ENCODE data around the gene DOP1A.

DNA sequence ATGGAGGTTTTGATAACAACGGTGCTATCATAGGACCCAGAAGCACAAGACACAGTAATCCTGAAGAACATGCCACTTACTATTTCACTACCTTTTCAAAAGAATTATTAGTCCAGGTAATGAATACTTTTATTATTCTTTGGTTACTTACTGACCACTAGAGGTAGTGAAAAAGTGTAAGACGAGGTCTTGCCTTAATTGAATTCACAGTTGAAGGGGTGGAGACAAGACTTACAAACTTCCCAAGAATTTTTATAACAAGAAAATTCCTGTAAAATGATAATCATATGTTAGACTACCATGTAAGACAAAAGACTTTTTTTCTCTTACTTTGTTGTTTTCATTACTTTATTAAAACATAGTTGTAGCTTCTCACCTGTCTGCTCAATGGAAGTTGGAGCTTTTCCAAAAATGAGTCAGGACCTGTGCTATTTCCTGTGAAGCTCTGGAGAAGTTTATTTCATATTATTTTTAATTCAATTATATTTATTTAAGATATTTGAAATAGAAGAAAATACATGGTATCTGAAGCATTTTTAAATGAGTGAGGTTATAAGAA is 52.4 kb downstream of the DOP1A start:
- TF ChIP-seq, protein P1, sequence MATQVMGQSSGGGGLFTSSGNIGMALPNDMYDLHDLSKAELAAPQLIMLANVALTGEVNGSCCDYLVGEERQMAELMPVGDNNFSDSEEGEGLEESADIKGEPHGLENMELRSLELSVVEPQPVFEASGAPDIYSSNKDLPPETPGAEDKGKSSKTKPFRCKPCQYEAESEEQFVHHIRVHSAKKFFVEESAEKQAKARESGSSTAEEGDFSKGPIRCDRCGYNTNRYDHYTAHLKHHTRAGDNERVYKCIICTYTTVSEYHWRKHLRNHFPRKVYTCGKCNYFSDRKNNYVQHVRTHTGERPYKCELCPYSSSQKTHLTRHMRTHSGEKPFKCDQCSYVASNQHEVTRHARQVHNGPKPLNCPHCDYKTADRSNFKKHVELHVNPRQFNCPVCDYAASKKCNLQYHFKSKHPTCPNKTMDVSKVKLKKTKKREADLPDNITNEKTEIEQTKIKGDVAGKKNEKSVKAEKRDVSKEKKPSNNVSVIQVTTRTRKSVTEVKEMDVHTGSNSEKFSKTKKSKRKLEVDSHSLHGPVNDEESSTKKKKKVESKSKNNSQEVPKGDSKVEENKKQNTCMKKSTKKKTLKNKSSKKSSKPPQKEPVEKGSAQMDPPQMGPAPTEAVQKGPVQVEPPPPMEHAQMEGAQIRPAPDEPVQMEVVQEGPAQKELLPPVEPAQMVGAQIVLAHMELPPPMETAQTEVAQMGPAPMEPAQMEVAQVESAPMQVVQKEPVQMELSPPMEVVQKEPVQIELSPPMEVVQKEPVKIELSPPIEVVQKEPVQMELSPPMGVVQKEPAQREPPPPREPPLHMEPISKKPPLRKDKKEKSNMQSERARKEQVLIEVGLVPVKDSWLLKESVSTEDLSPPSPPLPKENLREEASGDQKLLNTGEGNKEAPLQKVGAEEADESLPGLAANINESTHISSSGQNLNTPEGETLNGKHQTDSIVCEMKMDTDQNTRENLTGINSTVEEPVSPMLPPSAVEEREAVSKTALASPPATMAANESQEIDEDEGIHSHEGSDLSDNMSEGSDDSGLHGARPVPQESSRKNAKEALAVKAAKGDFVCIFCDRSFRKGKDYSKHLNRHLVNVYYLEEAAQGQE (IDR thresholded peaks at IDR 0.05) = no peak
- no peak for TF ChIP-seq CTCF (IDR thresholded peaks at IDR 0.05; ENCODE audit: low read depth, low read length, missing input control)
- TF ChIP-seq SP1 (IDR thresholded peaks at IDR 0.05) = no peak
- TF ChIP-seq, protein P2, sequence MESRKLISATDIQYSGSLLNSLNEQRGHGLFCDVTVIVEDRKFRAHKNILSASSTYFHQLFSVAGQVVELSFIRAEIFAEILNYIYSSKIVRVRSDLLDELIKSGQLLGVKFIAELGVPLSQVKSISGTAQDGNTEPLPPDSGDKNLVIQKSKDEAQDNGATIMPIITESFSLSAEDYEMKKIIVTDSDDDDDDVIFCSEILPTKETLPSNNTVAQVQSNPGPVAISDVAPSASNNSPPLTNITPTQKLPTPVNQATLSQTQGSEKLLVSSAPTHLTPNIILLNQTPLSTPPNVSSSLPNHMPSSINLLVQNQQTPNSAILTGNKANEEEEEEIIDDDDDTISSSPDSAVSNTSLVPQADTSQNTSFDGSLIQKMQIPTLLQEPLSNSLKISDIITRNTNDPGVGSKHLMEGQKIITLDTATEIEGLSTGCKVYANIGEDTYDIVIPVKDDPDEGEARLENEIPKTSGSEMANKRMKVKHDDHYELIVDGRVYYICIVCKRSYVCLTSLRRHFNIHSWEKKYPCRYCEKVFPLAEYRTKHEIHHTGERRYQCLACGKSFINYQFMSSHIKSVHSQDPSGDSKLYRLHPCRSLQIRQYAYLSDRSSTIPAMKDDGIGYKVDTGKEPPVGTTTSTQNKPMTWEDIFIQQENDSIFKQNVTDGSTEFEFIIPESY (IDR thresholded peaks at IDR 0.05) = no peak
- TF ChIP-seq JUND (IDR thresholded peaks at IDR 0.05) = no peak
- no peak for TF ChIP-seq TAF1 (conservative IDR thresholded peaks at IDR 0.05)
